Stimulated activated CD8-positive, alpha-beta memory T cell treated with anti-CD3 and anti-CD28 coated beads, Interleukin-7, amount 100 ng/mL, for 4 hours (primary cell): ENCODE measurements around the gene LRSAM1.

Source experiments
- DNase-seq, 2 donors: peaks; one replicate each; pipeline ENCODE4 v3.0.0-alpha.2; 2020; ENCODE audit warnings: low read depth in 2 of 2

The LRSAM1 gene

GRCh38 chr9:127516835-127517607, 65.7 kb downstream of the LRSAM1 start:
- DNase-seq: no peak

GRCh38 chr9:127517620-127518019, 66.3 kb downstream of the LRSAM1 start:
- no peak for DNase-seq

DNA sequence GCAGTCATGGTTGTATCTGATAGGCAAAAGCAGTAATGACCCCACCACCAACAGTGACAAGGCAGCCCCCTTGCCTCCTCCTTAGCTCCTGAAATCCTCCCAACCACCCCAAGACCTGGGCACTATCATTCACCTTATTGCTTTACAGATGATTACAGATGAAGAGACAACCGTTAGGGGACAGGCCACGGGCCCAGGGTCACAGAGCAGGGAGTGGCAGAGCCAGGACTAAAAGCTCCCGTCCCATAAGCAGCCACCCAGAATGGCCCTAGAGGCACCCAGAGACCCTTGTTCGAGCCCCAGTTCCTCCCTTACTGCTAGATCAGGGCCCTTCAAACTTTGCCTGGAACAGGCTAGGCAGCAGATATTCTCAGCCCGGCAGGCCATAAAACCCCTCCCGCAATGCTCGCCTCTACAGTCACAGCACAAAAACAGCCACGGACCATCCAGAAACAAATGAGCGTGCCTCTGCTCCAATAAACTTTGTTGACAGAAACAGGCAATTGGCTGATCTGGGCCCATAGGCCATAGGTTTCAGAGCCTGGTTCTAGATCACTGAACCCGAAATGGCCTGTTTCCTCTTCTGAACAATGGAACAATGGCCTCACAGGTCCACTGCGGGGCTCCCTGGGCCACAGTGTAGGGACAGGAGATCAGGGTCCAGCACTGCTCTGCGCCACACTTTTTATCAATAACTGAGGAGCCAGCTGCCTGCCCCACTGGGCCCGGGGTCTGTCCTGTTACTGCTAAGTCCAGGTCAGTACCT, 67.0 kb downstream of the LRSAM1 start:
- DNase-seq: no peak

- peak; percentile 12 to 41 for DNase-seq
Observed at GRCh38 chr9:127519301-127520166, 68.2 kb downstream of the LRSAM1 start.

GRCh38 chr9:127520941-127521918, 69.9 kb downstream of the LRSAM1 start:
- no peak for DNase-seq

GRCh38 chr9:127521919-127522304, 70.6 kb downstream of the LRSAM1 start:
- DNase-seq: no peak

GRCh38 chr9:127522727-127523126, 71.4 kb downstream of the LRSAM1 start:
- no peak for DNase-seq

- no peak for DNase-seq
Observed at GRCh38 chr9:127523312-127523851, 72.1 kb downstream of the LRSAM1 start.

GRCh38 chr9:127524373-127524772, 73.1 kb downstream of the LRSAM1 start:
- DNase-seq: no peak

DNA sequence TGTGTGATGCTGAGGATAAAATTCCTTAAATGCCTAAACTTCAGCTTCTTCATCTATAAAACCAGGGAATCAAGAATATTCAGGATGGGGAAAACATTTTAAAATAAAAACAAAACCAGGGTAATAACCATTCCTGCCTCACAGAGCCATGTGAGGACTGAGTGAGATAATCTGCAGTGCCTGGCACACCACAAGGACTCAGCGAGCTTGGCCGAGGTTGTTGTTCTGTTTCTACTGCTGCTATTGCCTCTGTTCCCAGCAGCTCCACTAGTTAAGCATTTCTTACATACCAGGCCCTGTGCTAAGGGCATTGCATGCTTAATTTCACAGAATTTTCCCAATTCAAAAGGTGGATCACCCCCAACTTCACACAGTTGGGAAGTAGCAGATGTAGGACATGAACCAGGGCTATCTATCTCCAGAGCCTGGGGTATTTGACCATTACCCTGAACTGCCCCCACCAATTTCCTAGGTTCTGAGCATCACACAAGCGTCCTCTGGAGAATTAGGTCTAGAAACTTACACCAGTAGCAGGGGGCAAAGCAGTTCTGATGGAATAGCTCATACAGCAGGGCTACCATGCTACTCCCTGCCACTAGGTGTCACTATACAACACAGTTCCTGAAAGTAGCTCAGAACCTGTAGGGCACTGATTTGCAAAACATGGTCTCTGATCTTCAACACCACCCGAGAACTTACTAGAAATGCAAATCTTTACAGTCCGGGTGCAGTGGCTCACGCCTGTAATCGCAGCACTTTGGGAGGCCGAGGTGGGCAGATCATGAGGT, 74.3 kb downstream of the LRSAM1 start:
- no peak for DNase-seq

GRCh38 chr9:127526655-127527559, 75.6 kb downstream of the LRSAM1 start:
- no peak for DNase-seq

DNA sequence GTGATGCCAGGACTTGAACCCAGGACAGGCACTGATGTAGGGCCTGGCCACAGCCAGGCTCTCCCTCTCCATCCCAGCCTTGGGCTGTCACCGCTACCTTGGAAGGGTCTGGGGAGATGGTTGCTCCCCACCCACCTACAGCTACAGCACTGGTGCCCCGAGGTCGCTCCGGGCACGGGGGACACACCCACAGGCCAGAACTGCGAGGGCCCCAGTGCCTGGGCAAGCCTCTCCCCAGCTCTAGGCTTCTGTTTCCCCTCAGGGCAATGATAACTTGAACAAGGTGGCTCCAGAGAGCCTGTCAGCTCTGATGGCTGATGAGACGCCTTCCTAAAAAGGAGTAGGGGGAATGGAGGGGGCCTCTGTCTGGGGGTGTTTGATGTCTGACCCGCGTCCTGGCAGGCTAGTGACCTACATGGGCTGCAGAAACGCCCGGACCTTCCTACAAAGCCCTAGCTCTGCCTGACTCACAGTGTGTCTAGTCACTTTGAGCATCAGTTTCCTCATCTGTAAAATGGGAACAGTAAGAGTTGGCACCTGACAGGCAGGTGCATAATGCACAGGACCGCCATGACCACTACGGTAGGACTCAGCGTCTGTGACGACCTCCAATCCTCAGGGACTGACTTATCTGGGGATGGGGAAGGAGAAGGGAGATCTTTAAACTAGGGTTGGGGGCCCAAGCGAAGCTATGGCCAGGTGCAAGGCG, 76.4 kb downstream of the LRSAM1 start:
- no peak for DNase-seq

DNA sequence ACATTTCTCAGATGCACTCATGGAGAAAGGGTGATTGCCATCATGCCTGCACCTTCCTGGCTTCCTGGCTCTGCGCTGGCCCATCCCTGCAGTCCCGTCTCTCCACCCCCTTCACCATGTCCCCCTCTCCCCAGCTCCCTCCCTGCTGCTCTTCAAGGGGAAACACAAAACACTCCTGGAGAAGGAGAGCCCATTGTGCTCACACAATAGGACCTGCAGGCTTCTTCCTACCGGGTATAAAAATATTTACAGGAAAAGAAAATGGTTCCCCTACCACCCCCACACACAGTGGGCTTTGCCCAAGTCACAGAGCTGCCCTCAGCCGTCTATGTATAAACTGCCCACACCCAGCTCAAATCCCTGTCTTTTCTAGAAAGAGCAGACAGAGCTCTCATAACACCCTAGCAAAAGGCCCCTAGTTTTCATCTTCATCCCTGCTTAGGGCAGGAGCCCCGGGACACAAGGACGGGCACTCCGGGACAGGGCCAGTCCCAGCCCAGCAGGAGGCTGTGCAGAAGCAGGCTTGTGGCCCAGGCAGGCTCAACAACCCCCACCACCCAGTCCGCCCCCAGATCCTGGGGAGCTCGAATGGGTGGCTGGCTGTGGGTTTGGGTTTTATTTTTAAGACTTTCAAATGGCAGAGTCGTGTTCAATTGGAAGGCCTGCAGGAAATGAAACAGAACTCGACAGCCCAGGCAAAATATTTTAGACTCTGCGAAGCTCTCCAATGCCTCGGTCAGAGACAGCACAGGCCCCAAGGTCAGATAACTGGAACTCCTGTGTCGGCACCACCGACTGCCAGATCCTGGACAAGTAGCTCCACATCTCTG, 77.3 kb downstream of the LRSAM1 start:
- no peak for DNase-seq

GRCh38 chr9:127529671-127530070, 78.4 kb downstream of the LRSAM1 start:
- DNase-seq: no peak

DNA sequence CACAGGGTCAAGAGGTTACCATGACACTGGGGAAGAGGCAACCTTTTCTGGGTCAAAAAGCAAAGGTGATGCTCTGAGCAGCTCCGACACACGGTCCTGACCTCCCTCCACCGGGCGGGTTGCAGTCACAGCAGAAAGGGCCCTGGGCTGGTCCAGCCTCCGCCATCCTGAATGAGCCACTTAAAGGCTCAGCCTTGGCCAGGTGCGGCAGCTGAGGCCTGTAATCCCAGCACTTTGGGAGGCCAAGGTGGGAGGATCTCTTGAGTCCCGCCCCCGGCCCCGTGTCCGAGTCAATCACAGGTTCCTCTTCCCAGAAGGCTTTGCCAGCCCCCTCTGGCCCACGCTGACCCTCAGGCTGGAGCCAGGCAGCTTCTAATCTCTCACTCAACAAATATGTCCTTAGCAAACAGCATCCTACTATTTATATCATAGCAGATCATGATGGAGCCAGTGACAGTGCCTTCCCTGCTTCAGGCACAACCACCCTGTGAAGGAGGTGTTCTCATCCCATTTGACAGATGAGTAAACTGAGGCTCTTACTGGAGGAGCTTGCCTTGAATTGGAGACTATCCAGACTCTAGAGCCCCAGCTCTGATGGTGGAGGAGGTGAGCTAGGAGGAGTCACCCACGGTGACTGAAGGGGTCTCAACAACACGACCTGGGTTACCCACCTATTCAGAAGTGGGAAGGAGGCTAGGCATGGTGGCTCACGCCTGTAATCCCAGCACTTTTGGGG, 79.1 kb downstream of the LRSAM1 start:
- DNase-seq: no peak

GRCh38 chr9:127531676-127532075, 80.4 kb downstream of the LRSAM1 start:
- no peak for DNase-seq
